AG09309 (cell line): ENCODE results near the gene SCN3B.
A peak's percentile ranks its signal among the peaks of the same experiment; 100 is the strongest.

ENCODE experiments used
- DNase-seq: peaks from one replicate; pipeline ENCODE4 v3.0.0-alpha.2; 2010; ENCODE audit warnings: low read depth
- H3K4me3 ChIP-seq: 2 replicates; pipeline ENCODE4 v1.5.1; 2011; ENCODE audit warnings: mild to moderate bottlenecking, low read depth, low read length, moderate library complexity; ENCODE audit not compliant: control insufficient read depth
- TF ChIP-seq, protein P1 (sequence below): IDR thresholded peaks from 2 replicates; pipeline ENCODE4 v1.5.1; 2011; ENCODE audit warnings: mild to moderate bottlenecking, low read depth, low read length, inconsistent platforms; ENCODE audit not compliant: insufficient read depth, control insufficient read depth; ENCODE audit errors: missing control alignments

Gene SCN3B

DNA sequence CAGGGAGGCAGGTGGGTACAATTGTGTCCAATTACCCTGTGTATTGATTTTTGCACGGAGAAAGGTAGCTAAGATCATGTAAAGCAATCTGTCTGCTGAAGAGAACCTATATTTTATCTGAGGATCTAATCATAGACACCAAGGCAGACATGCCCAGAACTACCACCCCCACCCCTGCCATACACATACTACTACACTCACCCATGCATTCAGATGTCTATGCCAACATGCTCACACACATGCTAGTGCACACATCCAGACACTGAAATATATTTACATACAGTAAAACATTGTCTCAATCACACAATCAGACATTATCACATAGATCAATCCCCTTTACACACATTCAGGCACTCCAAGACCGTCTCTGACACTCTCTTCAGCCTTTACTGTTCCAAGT, 1.8 kb downstream of the SCN3B start:
- DNase-seq: no peak
- no peak overlapping the region for H3K4me3 ChIP-seq
- TF ChIP-seq, protein P1, sequence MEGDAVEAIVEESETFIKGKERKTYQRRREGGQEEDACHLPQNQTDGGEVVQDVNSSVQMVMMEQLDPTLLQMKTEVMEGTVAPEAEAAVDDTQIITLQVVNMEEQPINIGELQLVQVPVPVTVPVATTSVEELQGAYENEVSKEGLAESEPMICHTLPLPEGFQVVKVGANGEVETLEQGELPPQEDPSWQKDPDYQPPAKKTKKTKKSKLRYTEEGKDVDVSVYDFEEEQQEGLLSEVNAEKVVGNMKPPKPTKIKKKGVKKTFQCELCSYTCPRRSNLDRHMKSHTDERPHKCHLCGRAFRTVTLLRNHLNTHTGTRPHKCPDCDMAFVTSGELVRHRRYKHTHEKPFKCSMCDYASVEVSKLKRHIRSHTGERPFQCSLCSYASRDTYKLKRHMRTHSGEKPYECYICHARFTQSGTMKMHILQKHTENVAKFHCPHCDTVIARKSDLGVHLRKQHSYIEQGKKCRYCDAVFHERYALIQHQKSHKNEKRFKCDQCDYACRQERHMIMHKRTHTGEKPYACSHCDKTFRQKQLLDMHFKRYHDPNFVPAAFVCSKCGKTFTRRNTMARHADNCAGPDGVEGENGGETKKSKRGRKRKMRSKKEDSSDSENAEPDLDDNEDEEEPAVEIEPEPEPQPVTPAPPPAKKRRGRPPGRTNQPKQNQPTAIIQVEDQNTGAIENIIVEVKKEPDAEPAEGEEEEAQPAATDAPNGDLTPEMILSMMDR: no peak

DNA sequence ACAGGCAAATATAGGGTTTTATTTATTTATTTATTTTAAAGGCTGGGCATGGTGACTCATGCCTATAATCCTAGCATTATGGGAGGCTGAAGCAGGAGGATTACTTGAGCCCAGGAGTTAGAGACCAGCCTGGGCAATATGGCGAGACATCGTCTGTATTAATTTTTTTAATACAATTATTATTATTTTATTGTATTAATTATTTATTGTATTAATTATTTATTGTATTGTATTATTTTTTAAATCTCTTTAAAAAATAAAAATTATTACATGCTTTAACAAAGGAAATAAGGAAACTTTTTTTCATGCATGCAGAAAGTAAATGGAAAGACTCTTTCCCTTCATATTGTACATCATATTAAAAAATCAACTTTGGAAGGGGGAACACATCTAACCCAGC, 3.5 kb downstream of the SCN3B start:
- no peak for DNase-seq
- TF ChIP-seq, protein P1: no peak

DNA sequence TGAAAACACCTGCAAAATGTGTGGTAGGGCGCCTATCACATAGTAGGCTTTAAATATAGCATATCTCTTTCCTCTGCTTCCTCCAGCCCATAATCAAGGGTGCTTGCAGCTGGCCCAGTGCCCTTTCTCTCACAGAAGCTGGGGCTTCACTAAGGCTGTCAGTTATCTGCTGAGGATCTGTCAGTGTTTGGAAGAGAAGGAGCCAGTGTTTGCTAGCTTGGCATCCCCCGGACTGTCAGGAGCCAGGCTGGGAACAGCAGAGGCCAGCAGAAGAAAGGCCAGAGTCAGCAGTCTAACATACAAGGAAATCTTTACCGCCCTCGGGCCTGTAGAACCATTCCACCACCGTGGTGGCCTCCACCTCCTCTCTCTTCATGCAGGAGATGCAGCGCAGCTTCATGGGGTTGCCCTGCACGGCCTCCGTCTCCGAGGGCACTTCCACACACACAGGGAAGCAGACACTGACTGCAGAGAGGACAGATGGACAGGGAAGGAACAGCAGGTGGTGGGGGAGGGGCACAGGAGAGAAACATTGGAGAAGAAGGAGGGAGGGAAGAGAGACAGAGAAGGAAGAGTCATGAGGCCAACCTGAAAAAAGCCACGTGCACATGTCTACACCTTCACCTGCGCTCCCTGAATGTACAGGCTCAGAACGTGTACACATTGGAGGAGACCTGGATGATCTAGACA, 9.0 kb downstream of the SCN3B start:
- no peak overlapping the region for H3K4me3 ChIP-seq
- TF ChIP-seq, protein P1: no peak

More for the DNA sequence above, 3.5 kb downstream of the SCN3B start:
- no peak overlapping the region for H3K4me3 ChIP-seq

DNA sequence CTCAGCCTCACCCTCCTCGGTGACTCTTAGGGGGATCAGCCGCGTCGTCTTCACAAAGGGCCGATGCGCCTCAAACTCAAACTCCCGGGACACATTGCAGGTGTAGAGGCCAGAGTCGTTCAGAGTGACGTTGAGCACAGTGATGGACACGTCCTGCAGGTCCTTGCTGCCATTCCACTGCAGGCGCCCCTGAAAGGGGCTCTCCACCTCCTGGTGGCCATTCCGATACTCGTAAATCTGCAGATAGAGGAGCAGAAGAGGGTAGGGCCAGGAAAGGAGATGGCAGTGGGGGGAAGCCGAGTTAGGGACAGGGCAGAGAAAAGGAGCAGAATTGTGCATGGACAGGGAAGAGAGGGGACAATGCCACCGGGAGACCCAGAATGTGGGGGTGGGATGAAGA, 12.0 kb downstream of the SCN3B start:
- TF ChIP-seq, protein P1: no peak
- DNase-seq: no peak
- H3K4me3 ChIP-seq: no peak overlapping the region

More for the DNA sequence above, 9.0 kb downstream of the SCN3B start:
- no peak for DNase-seq

DNA sequence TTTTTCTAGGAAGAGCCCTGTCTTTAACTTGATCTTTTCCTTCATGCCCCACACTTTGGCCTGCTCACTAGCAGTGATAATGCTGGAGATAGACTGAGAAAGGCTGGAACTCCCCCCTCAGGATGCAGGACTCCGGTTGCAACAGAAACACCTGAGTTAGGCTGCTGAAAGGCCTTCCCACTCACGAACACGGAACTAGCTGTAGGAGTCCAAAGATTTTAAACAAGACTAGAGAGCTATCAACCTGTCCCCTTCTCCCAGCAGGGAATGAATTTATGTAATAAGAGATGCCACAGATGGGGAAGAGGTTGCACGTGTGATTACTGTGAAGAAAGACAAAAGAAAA, 13.0 kb downstream of the SCN3B start:
- TF ChIP-seq, protein P1: no peak
- H3K4me3 ChIP-seq: no peak overlapping the region
- DNase-seq: no peak

DNA sequence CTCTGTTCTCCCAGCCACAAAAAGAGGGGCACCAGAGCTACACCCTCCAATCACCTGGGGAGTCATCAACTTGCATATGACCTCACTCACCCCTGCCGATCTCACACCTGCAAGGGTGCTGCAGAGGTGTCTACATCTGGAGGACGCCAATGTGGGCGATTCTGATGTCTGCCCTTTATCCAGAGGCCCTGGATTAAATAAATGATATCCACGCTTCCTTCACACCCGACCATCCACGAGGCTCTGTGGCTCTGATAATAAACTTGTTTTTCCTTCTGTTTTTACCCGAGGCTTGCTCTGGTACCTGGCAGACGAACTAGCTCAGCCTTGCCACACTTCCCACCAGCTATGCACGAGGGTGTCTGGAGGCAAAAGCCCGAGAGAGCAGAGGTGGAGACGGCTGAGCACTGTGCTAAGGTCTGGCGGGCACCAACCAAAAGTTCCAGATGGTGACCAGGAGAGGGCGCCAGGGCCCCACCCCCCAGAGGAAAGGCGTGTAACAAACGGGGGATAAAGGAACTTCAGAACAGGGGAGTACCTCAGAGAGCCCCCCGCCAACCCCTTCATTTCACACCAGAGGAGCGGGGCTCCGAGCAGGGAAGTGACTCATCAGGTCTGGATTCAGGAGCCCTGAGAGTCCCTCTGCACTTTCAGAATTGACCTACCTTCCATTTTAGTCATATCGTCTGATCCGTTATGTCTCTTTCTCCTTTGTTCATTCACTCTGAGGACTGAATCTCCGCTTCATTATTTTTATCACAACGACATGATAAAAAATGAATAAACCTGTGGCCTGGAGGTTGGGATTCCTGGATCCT, 13.5 kb downstream of the SCN3B start:
- TF ChIP-seq, protein P1: peak; percentile 94
- no peak for DNase-seq
- H3K4me3 ChIP-seq: no peak overlapping the region
